ENCODE measurements around the gene B3GNT2. TPM values are rescaled to one million over a fixed set of nuclear protein-coding genes. Genes with fewer than 3 reads are reported as not detected.

Gene B3GNT2
- total and polyA plus RNA-seq, 9 of the 15 experiments (the other 6 are each of a cell fraction or from before 2014, with no cell fraction given) = 6.0 to 38.9 (median 25.0) TPM

DNA sequence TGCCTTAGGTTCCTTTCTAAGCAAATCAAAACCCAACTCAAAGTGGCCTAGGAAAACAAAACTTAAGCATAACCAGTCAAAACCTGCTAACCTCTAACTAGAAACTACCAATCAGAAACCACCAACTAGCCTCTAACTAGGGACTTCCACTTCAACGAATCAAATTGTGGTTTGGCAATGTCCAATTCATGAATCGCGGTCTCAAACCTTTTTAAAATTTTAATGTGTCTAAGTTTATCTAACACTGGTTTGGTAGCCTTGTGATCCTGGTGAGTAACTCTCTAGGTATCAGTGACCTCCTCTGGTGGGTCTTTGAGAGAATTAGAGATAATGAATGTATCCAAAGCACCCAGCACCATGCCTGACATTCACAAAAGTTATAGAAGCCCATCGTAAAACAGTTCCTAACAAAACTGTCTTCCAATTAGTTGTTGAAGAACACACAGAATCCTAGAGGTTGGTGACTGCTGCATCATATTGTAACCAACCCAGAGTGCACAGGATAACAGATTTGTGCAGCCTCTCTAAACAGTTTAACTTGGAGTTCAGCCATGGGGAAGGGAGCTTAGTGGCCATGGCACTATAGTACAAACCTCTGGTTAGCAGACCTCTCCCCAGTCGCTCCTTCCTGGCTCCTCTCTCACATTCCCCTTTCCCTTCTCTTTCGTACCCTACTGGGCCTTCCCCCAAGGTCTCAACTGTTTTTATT, 45.2 kb upstream of the B3GNT2 start:
- peak; percentile 37; the same call in 1 of the 3 replicates for ATAC-seq
- TF ChIP-seq TEAD1 (CRISPR knock-in tag; IDR thresholded peaks at IDR 0.05) = no peak
- TF ChIP-seq, protein P1, sequence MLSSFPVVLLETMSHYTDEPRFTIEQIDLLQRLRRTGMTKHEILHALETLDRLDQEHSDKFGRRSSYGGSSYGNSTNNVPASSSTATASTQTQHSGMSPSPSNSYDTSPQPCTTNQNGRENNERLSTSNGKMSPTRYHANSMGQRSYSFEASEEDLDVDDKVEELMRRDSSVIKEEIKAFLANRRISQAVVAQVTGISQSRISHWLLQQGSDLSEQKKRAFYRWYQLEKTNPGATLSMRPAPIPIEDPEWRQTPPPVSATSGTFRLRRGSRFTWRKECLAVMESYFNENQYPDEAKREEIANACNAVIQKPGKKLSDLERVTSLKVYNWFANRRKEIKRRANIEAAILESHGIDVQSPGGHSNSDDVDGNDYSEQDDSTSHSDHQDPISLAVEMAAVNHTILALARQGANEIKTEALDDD (IDR thresholded peaks at IDR 0.05) = peak; percentile 88
- no peaks in the 10 kb centered on the region for H3K9me1 ChIP-seq (ENCODE audit: control insufficient read depth, insufficient read depth, low read length)
- no TSS peak for BruUV-seq (replicated peaks)
- no peak for FAIRE-seq
- intact Hi-C loops (cut with micrococcal nuclease) = no loop called here
- H3K27me3 ChIP-seq (ENCODE audit: control insufficient read depth in 2 of 2, insufficient read depth in 2 of 2, low read length in 2 of 2) = no peaks in the 10 kb centered on the region
- in situ Hi-C loops (cut with MboI) = no loop called here
- H3K4me2 ChIP-seq (ENCODE audit: insufficient read depth, low read length) = no peak overlapping the region
- no peak overlapping the region for H2AFZ ChIP-seq (ENCODE audit: low read depth, low read length)
- H3K9ac ChIP-seq (ENCODE audit: insufficient read depth in 1 of 2, low read depth in 2 of 2, low read length in 2 of 2) = no peak overlapping the region; a peak in 1 of 4 replicates
- no peaks in the 10 kb centered on the region for H3K9me3 ChIP-seq (replicated peaks; ENCODE audit: control insufficient read depth, insufficient read depth, low read depth, low read length)
- H3K79me2 ChIP-seq (ENCODE audit: control insufficient read depth, insufficient read depth, low read length) = no peaks in the 10 kb centered on the region
- H3K4me3 ChIP-seq = no peak overlapping the region
- ChIA-PET CTCF (ENCODE audit: low intra/inter-chr PET ratio) (no interaction called here), POLR2A (interaction anchor here (0.8 kb wide), 1 partner anchor 163 kb away, joined by 4 read pairs; no protein-coding TSS in a partner anchor)
- H3K36me3 ChIP-seq (ENCODE audit: control insufficient read depth, insufficient read depth, low read length) = no peaks in the 10 kb centered on the region
- peaks cover 0 to 7% of the 10 kb centered on the region in 2 experiments; a peak in 2 of 5 replicates for H3K4me1 ChIP-seq (replicated peaks in 1 of 2; ENCODE audit: control insufficient read depth in 2 of 2, insufficient read depth in 2 of 2, low read length in 2 of 2)
- 58% methylated on average over 6 of the region's 6 CpGs for WGBS (ENCODE audit: insufficient coverage, low coverage, missing lambda C conversion rate)
- no peak overlapping the region for H3K27ac ChIP-seq (ENCODE audit: extremely low read depth, low read depth, low read length)
- no peaks in the 10 kb centered on the region for H4K20me1 ChIP-seq (replicated peaks; ENCODE audit: control insufficient read depth, insufficient read depth, low read length)
- DNase-seq (ENCODE audit: extremely low read depth in 1 of 4, low spot score in 3 of 4) = no peak

DNA sequence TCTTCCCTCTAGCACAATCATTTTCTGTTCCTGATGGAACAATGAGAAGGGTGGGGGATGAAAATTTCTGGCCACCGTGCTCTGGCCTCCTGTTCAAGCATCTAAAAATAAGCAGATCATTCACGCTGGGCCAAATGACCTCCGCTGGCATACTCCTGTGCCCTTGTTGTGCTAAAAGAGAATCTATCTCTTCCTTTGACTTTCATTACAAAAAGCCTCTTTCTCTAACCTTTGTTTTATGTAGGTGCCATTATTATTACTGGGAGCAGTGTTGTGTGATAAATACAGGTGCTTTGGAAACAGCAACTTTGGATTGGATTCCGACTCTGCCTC, 44.6 kb upstream of the B3GNT2 start:
- no peaks in the 10 kb centered on the region for H3K79me2 ChIP-seq (ENCODE audit: control insufficient read depth, insufficient read depth, low read length)
- no peak overlapping the region for H3K4me2 ChIP-seq (ENCODE audit: insufficient read depth, low read length)
- no peak overlapping the region; a peak in 1 of 4 replicates for H3K9ac ChIP-seq (ENCODE audit: insufficient read depth in 1 of 2, low read depth in 2 of 2, low read length in 2 of 2)
- no peaks in the 10 kb centered on the region for H3K36me3 ChIP-seq (ENCODE audit: control insufficient read depth, insufficient read depth, low read length)
- WGBS (ENCODE audit: insufficient coverage, low coverage, missing lambda C conversion rate) = 65% methylated on average over 4 of the region's 4 CpGs
- peaks cover 0 to 7% of the 10 kb centered on the region in 2 experiments; a peak in 2 of 5 replicates for H3K4me1 ChIP-seq (replicated peaks in 1 of 2; ENCODE audit: control insufficient read depth in 2 of 2, insufficient read depth in 2 of 2, low read length in 2 of 2)
- H3K4me3 ChIP-seq = no peak overlapping the region
- intact Hi-C loops (cut with micrococcal nuclease) (no loop called here), in situ Hi-C loops (cut with MboI) (no loop called here)
- H3K9me3 ChIP-seq (replicated peaks; ENCODE audit: control insufficient read depth, insufficient read depth, low read depth, low read length) = no peaks in the 10 kb centered on the region
- ChIA-PET POLR2A (no interaction called here), CTCF (ENCODE audit: low intra/inter-chr PET ratio) (no interaction called here)
- no TSS peak for BruUV-seq (replicated peaks)
- H3K27me3 ChIP-seq (ENCODE audit: control insufficient read depth in 2 of 2, insufficient read depth in 2 of 2, low read length in 2 of 2) = no peaks in the 10 kb centered on the region
- no peaks in the 10 kb centered on the region for H3K9me1 ChIP-seq (ENCODE audit: control insufficient read depth, insufficient read depth, low read length)
- H3K27ac ChIP-seq (ENCODE audit: extremely low read depth, low read depth, low read length) = no peak overlapping the region
- no peaks in the 10 kb centered on the region for H4K20me1 ChIP-seq (replicated peaks; ENCODE audit: control insufficient read depth, insufficient read depth, low read length)
- TF ChIP-seq, protein P2, sequence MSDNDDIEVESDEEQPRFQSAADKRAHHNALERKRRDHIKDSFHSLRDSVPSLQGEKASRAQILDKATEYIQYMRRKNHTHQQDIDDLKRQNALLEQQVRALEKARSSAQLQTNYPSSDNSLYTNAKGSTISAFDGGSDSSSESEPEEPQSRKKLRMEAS (CRISPR knock-in tag; IDR thresholded peaks at IDR 0.05) = no peak
- no peak for TF ChIP-seq PHB2 (IDR thresholded peaks at IDR 0.05; ENCODE audit: low read depth)
- no peak for DNase-seq (ENCODE audit: extremely low read depth in 1 of 4, low spot score in 3 of 4)
- no peak for FAIRE-seq
- H2AFZ ChIP-seq (ENCODE audit: low read depth, low read length) = no peak overlapping the region
- no peak for ATAC-seq

All from K562 (cell line).